SK-N-SH (cell line): ENCODE measurements around the gene IGF1R. TPM values are rescaled to one million over a fixed set of nuclear protein-coding genes. Genes with fewer than 3 reads are reported as not detected.

Experiments
- CTCF ChIA-PET: fragments of 300-600, 350-600 bp; formaldehyde crosslinking; extraction: SDS; loops from one replicate; lab custom pipeline; 2021; lab: Yijun Ruan, JAX
- POLR2A ChIA-PET: fragments of 350-600 bp; sonication (Branson Sonifier 250); formaldehyde crosslinking; extraction: SDS; loops from one replicate; lab custom pipeline; 2020; ENCODE audit warnings: antibody characterized with exemption, inconsistent platforms; lab: Yijun Ruan, JAX
- DNase-seq: peaks from one replicate; pipeline ENCODE4 v3.0.0; 2012
- H2AFZ ChIP-seq: fragments of 200-600 bp; sonication (generic); 2 replicates; pipeline ENCODE4 v1.8.1; 2016; ENCODE audit warnings: antibody characterized with exemption, mild to moderate bottlenecking, low read depth
- H3F3A ChIP-seq: fragments of 200-600 bp; sonication (generic); replicated peaks from 2 replicates; pipeline ENCODE3; 2016; ENCODE audit warnings: antibody characterized with exemption, mild to moderate bottlenecking; ENCODE audit not compliant: insufficient read depth
- H3K27ac ChIP-seq, 2 experiments: fragments of 200-500 bp in 1 of 2; fragments of 200-600 bp in 1 of 2; sonication (Bioruptor generic) in 1 of 2; sonication (generic), shearing (Covaris generic) in 1 of 2; 2 replicates each; pipeline versions ENCODE4 v1.5.1 to v1.6.1; 2014 to 2016; ENCODE audit warnings: low read depth in 2 of 2, inconsistent platforms in 1 of 2, low read length in 1 of 2, mild to moderate bottlenecking in 1 of 2, mixed read lengths in 1 of 2
- H3K27me3 ChIP-seq: fragments of 200-600 bp; sonication (generic), shearing (Covaris generic); 2 replicates; pipeline ENCODE4 v1.6.1; 2016; ENCODE audit warnings: mixed run types; ENCODE audit not compliant: insufficient read depth
- H3K36me3 ChIP-seq, 2 experiments: fragments of 200-500 bp in 1 of 2; fragments of 200-600 bp in 1 of 2; sonication (Bioruptor generic) in 1 of 2; sonication (generic) in 1 of 2; replicated peaks in 1 of 2; 2 replicates each; pipeline versions ENCODE3 to v1.5.1; 2014 to 2016; ENCODE audit warnings: low read length in 1 of 2, mild to moderate bottlenecking in 1 of 2; ENCODE audit not compliant: insufficient read depth in 2 of 2, control insufficient read depth in 1 of 2
- H3K4me1 ChIP-seq, 2 experiments: fragments of 200-500 bp in 1 of 2; fragments of 200-600 bp in 1 of 2; sonication (Bioruptor generic) in 1 of 2; sonication (generic), shearing (Covaris generic) in 1 of 2; 2 replicates each; pipeline versions ENCODE4 v1.5.1 to v1.6.1; 2014 to 2016; ENCODE audit warnings: low read depth in 1 of 2, low read length in 1 of 2, mixed run types in 1 of 2; ENCODE audit not compliant: insufficient read depth in 2 of 2, control insufficient read depth in 1 of 2
- H3K4me2 ChIP-seq: fragments of 200-600 bp; sonication (generic), shearing (Covaris generic); 2 replicates; pipeline ENCODE4 v1.6.1; 2017; ENCODE audit warnings: mixed run types
- H3K4me3 ChIP-seq, 2 experiments: fragments of 200-500 bp in 1 of 2; fragments of 200-600 bp in 1 of 2; sonication (Bioruptor generic) in 1 of 2; sonication (generic), shearing (Covaris generic) in 1 of 2; 2 replicates each; pipeline versions ENCODE4 v1.5.1 to v1.8.1; 2014 to 2016; ENCODE audit warnings: low read depth in 2 of 2, inconsistent platforms in 1 of 2, low read length in 1 of 2, mild to moderate bottlenecking in 1 of 2, mixed read lengths in 1 of 2, moderate library complexity in 1 of 2
- H3K79me2 ChIP-seq: fragments of 200-600 bp; sonication (generic); 2 replicates; pipeline ENCODE4 v1.8.1; 2017; ENCODE audit warnings: mild to moderate bottlenecking; ENCODE audit not compliant: insufficient read depth
- H3K9ac ChIP-seq: fragments of 200-600 bp; sonication (generic); 2 replicates; pipeline ENCODE4 v1.6.1; 2017; ENCODE audit warnings: mixed run types
- H3K9me2 ChIP-seq: fragments of 200-600 bp; sonication (generic); 2 replicates; pipeline ENCODE4 v1.6.1; 2017; ENCODE audit warnings: mixed run types
- H3K9me3 ChIP-seq: fragments of 200-600 bp; sonication (generic); 2 replicates; pipeline ENCODE4 v1.6.1; 2017; ENCODE audit warnings: mixed run types, mild to moderate bottlenecking, moderate library complexity
- H4K20me1 ChIP-seq: fragments of 200-600 bp; sonication (generic); 2 replicates; pipeline ENCODE4 v1.6.1; 2017; ENCODE audit warnings: mild to moderate bottlenecking, mixed run types; ENCODE audit not compliant: insufficient read depth
- CHD2 ChIP-seq: fragments of 150-350 bp; IDR thresholded peaks from 2 replicates; pipeline ENCODE4 v1.6.1; 2018; ENCODE audit warnings: low read length; ENCODE audit not compliant: partially characterized antibody
- CTCF ChIP-seq: fragments of 200-600 bp; sonication (generic); IDR thresholded peaks from 2 replicates; pipeline ENCODE4 v1.6.1; 2017; ENCODE audit warnings: antibody characterized with exemption, mild to moderate bottlenecking, moderate library complexity
- FOXM1 ChIP-seq: IDR thresholded peaks from 2 replicates; pipeline ENCODE4 v1.4.0; 2012; ENCODE audit warnings: low read depth, mild to moderate bottlenecking
- GABPA ChIP-seq: IDR thresholded peaks from 2 replicates; pipeline ENCODE4 v1.4.0; 2012; ENCODE audit warnings: low read depth, mild to moderate bottlenecking
- GATA2 ChIP-seq: sonication (generic); formaldehyde crosslinking; IDR thresholded peaks from 2 replicates; pipeline ENCODE4 v1.5.0; 2020; ENCODE audit warnings: mild to moderate bottlenecking, missing genetic modification reagents
- JUND ChIP-seq: IDR thresholded peaks from 2 replicates; pipeline ENCODE4 v1.4.0; 2012
- MAX ChIP-seq: IDR thresholded peaks from 2 replicates; pipeline ENCODE4 v1.4.0; 2012; ENCODE audit warnings: low read depth
- MEF2A ChIP-seq: IDR thresholded peaks from 2 replicates; pipeline ENCODE4 v1.4.0; 2012; ENCODE audit warnings: low read depth, borderline replicate concordance
- MXI1 ChIP-seq: IDR thresholded peaks from 2 replicates; pipeline ENCODE4 v1.6.1; 2012; ENCODE audit warnings: mild to moderate bottlenecking, low read depth, low read length, improper control_type of control experiment
- NRF1 ChIP-seq: IDR thresholded peaks from 2 replicates; pipeline ENCODE4 v1.6.1; 2012; ENCODE audit warnings: low read depth, mild to moderate bottlenecking, low read length
- RAD21 ChIP-seq: IDR thresholded peaks from 2 replicates; pipeline ENCODE4 v1.6.1; 2012; ENCODE audit warnings: mild to moderate bottlenecking, low read length
- SMC3 ChIP-seq: IDR thresholded peaks from 2 replicates; pipeline ENCODE4 v1.6.1; 2012; ENCODE audit warnings: low read depth, low read length, improper control_type of control experiment
- TEAD4 ChIP-seq: IDR thresholded peaks from 2 replicates; pipeline ENCODE4 v1.4.0; 2012; ENCODE audit warnings: mild to moderate bottlenecking, borderline replicate concordance; ENCODE audit not compliant: insufficient read depth
- WGBS: methylation state at CpG from one replicate; pipeline ENCODE4 v1.1.6; 2017; ENCODE audit warnings: low lambda C conversion rate; 5-methylcytosine and 5-hydroxymethylcytosine counted together
- polyA plus RNA-seq, 3 experiments: library from polyadenylated mRNA; depleted of rRNA; stranded (reverse); fragments of >200 nt; gene quantifications; 2 replicates each; pipeline ENCODE4 v1.2.3, GENCODE V29; 2012
- TF ChIP-seq, protein P1 (sequence below): IDR thresholded peaks from 2 replicates; pipeline ENCODE4 v1.4.0; 2012; ENCODE audit warnings: low read depth, borderline replicate concordance
- TF ChIP-seq, protein P2 (sequence below): IDR thresholded peaks from 2 replicates; pipeline ENCODE4 v1.6.1; 2012; ENCODE audit warnings: mild to moderate bottlenecking, low read depth, low read length, moderate library complexity

IGF1R gene
- polyA plus RNA-seq, 1 of the 3 experiments (the other 2 are of a cell fraction), result 9.5 TPM

DNA sequence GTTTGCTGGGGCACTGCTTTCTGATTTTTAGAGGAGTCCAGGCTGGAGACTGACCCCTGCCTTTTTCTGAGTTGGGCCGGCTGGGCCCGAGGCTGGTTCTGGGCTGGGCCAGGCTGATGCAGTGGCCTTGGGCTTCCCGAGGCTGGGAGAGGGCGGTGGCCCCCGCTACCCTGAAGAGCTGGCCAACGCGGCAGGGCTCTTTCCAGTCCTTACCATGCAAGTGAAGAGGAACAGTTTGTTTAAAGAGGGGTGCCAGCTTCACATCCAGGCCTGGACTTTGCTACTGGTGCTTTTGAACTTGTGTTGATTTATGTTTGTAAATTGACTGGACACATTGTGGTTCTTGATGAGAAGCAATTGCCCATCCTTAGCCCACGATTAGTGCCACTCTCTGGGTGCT lies 15.3 kb downstream of the IGF1R start:
- Histone ChIP-seq H3K79me2 (peaks cover 82% of the 10 kb centered on the region), H3K4me3 (no peak overlapping the region), H3K4me1 (peaks cover 9 to 35% of the 10 kb centered on the region in 2 experiments), H3K27me3 (no peaks in the 10 kb centered on the region), H3K9me3 (no peaks in the 10 kb centered on the region), H4K20me1 (peaks cover 28% of the 10 kb centered on the region), H3K9ac (no peak overlapping the region), H3K9me2 (no peaks in the 10 kb centered on the region), H3K36me3 (no peaks in the 10 kb centered on the region), H2AFZ (no peak overlapping the region), H3K27ac (no peak overlapping the region), H3F3A (no peaks in the 10 kb centered on the region), H3K4me2 (no peak overlapping the region)
- TF ChIP-seq MAX, result no peak
- TF ChIP-seq, protein P1, sequence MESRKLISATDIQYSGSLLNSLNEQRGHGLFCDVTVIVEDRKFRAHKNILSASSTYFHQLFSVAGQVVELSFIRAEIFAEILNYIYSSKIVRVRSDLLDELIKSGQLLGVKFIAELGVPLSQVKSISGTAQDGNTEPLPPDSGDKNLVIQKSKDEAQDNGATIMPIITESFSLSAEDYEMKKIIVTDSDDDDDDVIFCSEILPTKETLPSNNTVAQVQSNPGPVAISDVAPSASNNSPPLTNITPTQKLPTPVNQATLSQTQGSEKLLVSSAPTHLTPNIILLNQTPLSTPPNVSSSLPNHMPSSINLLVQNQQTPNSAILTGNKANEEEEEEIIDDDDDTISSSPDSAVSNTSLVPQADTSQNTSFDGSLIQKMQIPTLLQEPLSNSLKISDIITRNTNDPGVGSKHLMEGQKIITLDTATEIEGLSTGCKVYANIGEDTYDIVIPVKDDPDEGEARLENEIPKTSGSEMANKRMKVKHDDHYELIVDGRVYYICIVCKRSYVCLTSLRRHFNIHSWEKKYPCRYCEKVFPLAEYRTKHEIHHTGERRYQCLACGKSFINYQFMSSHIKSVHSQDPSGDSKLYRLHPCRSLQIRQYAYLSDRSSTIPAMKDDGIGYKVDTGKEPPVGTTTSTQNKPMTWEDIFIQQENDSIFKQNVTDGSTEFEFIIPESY, result no peak
- POLR2A ChIA-PET, result interaction anchor here (0.6 to 1.1 kb wide), 2 partner anchors 104 to 108 kb away, joined by 3 read pairs; no protein-coding TSS in a partner anchor
- 91% methylated on average over 8 of the region's 8 CpGs for WGBS
- CTCF ChIA-PET, result interaction anchor here (1.0 kb wide), 1 partner anchor 116 kb away, joined by 3 read pairs; no protein-coding TSS in a partner anchor
- no peak for DNase-seq

DNA sequence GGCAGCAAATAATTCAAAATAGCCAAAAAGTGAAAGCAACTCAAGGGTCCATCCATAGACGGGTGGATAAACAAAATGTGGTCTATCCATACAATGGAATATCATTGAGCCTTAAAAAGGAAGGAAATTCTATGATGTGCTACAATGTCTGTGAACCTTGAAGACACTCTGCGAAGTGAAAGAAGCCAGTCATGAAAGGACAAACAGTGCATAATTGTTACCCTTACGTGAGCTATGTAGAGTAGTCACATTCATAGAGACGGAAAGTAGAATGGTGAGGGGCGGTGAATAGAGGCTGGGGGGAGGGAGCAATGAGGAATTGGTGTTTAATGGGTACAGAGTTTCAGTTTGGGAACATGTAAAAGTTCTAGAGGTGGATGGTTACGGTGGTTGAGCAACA lies 18.1 kb downstream of the IGF1R start:
- H3K9ac ChIP-seq, result no peak overlapping the region
- no peaks in the 10 kb centered on the region for H3F3A ChIP-seq
- H4K20me1 ChIP-seq, result peaks cover 8% of the 10 kb centered on the region
- WGBS, result 95% methylated on average over 6 of the region's 6 CpGs
- H3K4me2 ChIP-seq, result no peak overlapping the region
- no peaks in the 10 kb centered on the region for H3K9me3 ChIP-seq
- H3K27me3 ChIP-seq, result no peaks in the 10 kb centered on the region
- H3K4me3 ChIP-seq, result no peak overlapping the region
- H3K9me2 ChIP-seq, result no peaks in the 10 kb centered on the region
- no peak overlapping the region; a peak in 1 of 4 replicates for H3K27ac ChIP-seq
- no peak overlapping the region for H2AFZ ChIP-seq
- CTCF ChIA-PET, result interaction anchor here (0.6 to 1.8 kb wide), 2 partner anchors 21 to 239 kb away, joined by 3 to 5 read pairs; no protein-coding TSS in a partner anchor
- TF ChIP-seq, protein P2, sequence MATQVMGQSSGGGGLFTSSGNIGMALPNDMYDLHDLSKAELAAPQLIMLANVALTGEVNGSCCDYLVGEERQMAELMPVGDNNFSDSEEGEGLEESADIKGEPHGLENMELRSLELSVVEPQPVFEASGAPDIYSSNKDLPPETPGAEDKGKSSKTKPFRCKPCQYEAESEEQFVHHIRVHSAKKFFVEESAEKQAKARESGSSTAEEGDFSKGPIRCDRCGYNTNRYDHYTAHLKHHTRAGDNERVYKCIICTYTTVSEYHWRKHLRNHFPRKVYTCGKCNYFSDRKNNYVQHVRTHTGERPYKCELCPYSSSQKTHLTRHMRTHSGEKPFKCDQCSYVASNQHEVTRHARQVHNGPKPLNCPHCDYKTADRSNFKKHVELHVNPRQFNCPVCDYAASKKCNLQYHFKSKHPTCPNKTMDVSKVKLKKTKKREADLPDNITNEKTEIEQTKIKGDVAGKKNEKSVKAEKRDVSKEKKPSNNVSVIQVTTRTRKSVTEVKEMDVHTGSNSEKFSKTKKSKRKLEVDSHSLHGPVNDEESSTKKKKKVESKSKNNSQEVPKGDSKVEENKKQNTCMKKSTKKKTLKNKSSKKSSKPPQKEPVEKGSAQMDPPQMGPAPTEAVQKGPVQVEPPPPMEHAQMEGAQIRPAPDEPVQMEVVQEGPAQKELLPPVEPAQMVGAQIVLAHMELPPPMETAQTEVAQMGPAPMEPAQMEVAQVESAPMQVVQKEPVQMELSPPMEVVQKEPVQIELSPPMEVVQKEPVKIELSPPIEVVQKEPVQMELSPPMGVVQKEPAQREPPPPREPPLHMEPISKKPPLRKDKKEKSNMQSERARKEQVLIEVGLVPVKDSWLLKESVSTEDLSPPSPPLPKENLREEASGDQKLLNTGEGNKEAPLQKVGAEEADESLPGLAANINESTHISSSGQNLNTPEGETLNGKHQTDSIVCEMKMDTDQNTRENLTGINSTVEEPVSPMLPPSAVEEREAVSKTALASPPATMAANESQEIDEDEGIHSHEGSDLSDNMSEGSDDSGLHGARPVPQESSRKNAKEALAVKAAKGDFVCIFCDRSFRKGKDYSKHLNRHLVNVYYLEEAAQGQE, result no peak
- no peak for TF ChIP-seq TEAD4
- no peak for TF ChIP-seq NRF1
- TF ChIP-seq FOXM1, result no peak
- TF ChIP-seq CTCF, result no peak
- no peak for TF ChIP-seq MEF2A
- TF ChIP-seq GATA2, result no peak
- TF ChIP-seq MXI1, result no peak
- TF ChIP-seq, protein P1, result no peak
- no peak for TF ChIP-seq SMC3
- TF ChIP-seq RAD21, result no peak
- no peak for TF ChIP-seq CHD2
- no peak for TF ChIP-seq JUND
- no peak for TF ChIP-seq GABPA
- TF ChIP-seq, all 33 proteins: peak for 0
- Histone ChIP-seq H3K36me3 (no peaks in the 10 kb centered on the region), H3K79me2 (peaks cover 83% of the 10 kb centered on the region), H3K4me1 (peaks cover 33 to 41% of the 10 kb centered on the region in 2 experiments; a peak in 3 of 4 replicates)
- no peak for DNase-seq
- POLR2A ChIA-PET, result no interaction called here
